GM12801 (cell line): ENCODE data around the gene EIF5A.

Experiments used
- CTCF ChIP-seq: IDR thresholded peaks from one replicate; pipeline ENCODE4 v1.5.1; 2011; ENCODE audit warnings: control low read depth; ENCODE audit not compliant: insufficient read length; ENCODE audit errors: extremely low read depth

Gene EIF5A

GRCh38 chr17:7289256-7290032, 18.0 kb upstream of the EIF5A start:
- no peak for TF ChIP-seq CTCF

GRCh38 chr17:7290166-7290565, 17.3 kb upstream of the EIF5A start:
- no peak for TF ChIP-seq CTCF

GRCh38 chr17:7290685-7291084, 16.7 kb upstream of the EIF5A start:
- TF ChIP-seq CTCF: no peak

GRCh38 chr17:7292194-7292593, 15.2 kb upstream of the EIF5A start:
- no peak for TF ChIP-seq CTCF

- TF ChIP-seq CTCF: no peak
These were observed 14.7 kb upstream of the EIF5A start for GRCh38 chr17:7292729-7293128.

GRCh38 chr17:7293159-7293558, 14.3 kb upstream of the EIF5A start:
- no peak for TF ChIP-seq CTCF

- TF ChIP-seq CTCF: no peak
These were observed 13.4 kb upstream of the EIF5A start for GRCh38 chr17:7293816-7294613.
